HepG2 (cell line): ENCODE results near the gene ABHD6. TPM values are rescaled to one million over a fixed set of nuclear protein-coding genes. Genes with fewer than 3 reads are reported as not detected.

Experiments
- ATAC-seq: fragments of 200-7000 bp; cut with Tn5 transposase; 3 replicates; pipeline ENCODE4 v1.9.1; 2020; ENCODE audit warnings: mild to moderate bottlenecking, moderate library complexity
- BruUV-seq: library from RNA; stranded (reverse); fragments of 400-500 nt; replicated peaks from 2 replicates; lab custom pipeline; 2021; lab: Mats Ljungman, UMichigan
- CTCF ChIA-PET: fragments of 300-600 bp; formaldehyde crosslinking; extraction: SDS; loops from one replicate; lab custom pipeline; 2021; ENCODE audit warnings: low total read pairs, inconsistent platforms, low intra/inter-chr PET ratio; lab: Yijun Ruan, JAX
- POLR2A ChIA-PET: fragments of 350-600 bp; sonication (Branson Sonifier 250); formaldehyde crosslinking; loops from one replicate; lab custom pipeline; 2020; ENCODE audit warnings: antibody characterized with exemption, inconsistent platforms; lab: Yijun Ruan, JAX
- DNase-seq: peaks from one replicate; pipeline ENCODE4 v3.0.0-alpha.2; 2015; ENCODE audit warnings: low spot score
- FAIRE-seq: peaks from 3 replicates; lab custom pipeline; 2011; peaks lifted over from hg19 to GRCh38; lab: Jason Lieb, UNC
- H2AFZ ChIP-seq: one replicate; pipeline ENCODE4 v1.6.1; 2011; ENCODE audit warnings: low read length, inconsistent platforms
- H3K27ac ChIP-seq: fragments of 300-600 bp; 3 replicates; pipeline ENCODE4 v1.8.0; 2011; ENCODE audit warnings: mixed run types, mild to moderate bottlenecking, mixed read lengths, low read length, inconsistent platforms; ENCODE audit not compliant: insufficient read depth; ENCODE audit errors: extremely low read length
- H3K27me3 ChIP-seq, 2 experiments: fragments of 200-600 bp in 1 of 2; 2 replicates in 1 of 2; 3 replicates in 1 of 2; pipeline versions ENCODE4 v1.6.0 to v1.8.0; 2011; ENCODE audit warnings: low read length in 2 of 2, mild to moderate bottlenecking in 2 of 2, moderate library complexity in 2 of 2, inconsistent platforms in 1 of 2; ENCODE audit not compliant: insufficient read depth in 2 of 2, control insufficient read depth in 1 of 2
- H3K36me3 ChIP-seq, 2 experiments: fragments of 200-600 bp in 1 of 2; replicated peaks in 1 of 2; 2 replicates in 1 of 2; 3 replicates in 1 of 2; pipeline versions ENCODE4 v1.5.1 to v1.8.0; 2011; ENCODE audit warnings: low read length in 2 of 2, inconsistent platforms in 1 of 2; ENCODE audit not compliant: insufficient read depth in 2 of 2, control insufficient read depth in 1 of 2
- H3K4me1 ChIP-seq: 2 replicates; pipeline ENCODE4 v1.5.1; 2012; ENCODE audit warnings: low read length, inconsistent platforms; ENCODE audit not compliant: insufficient read depth
- H3K4me2 ChIP-seq: 2 replicates; pipeline ENCODE4 v1.6.0; 2011; ENCODE audit warnings: low read depth, low read length, inconsistent platforms
- H3K4me3 ChIP-seq, 3 experiments: fragments of 200-600 bp in 1 of 3; sonication (generic), shearing (Covaris generic) in 1 of 3; replicated peaks in 1 of 3; 2 replicates each; pipeline ENCODE4 v1.5.1; 2011 to 2016; ENCODE audit warnings: low read length in 3 of 3, inconsistent platforms in 2 of 3, low read depth in 2 of 3, mild to moderate bottlenecking in 2 of 3, control low read depth in 1 of 3, mixed read lengths in 1 of 3; ENCODE audit not compliant: insufficient read depth in 1 of 3
- H3K79me2 ChIP-seq: one replicate; pipeline ENCODE4 v1.6.1; 2011; ENCODE audit warnings: low read length, inconsistent platforms; ENCODE audit not compliant: insufficient read depth
- H3K9ac ChIP-seq: 2 replicates; pipeline ENCODE4 v1.6.0; 2011; ENCODE audit warnings: mild to moderate bottlenecking, low read depth, low read length, inconsistent platforms; ENCODE audit not compliant: insufficient read depth
- H3K9me3 ChIP-seq: 2 replicates; pipeline ENCODE4 v1.5.1; 2012; ENCODE audit warnings: mild to moderate bottlenecking, low read length
- H4K20me1 ChIP-seq: 2 replicates; pipeline ENCODE4 v1.6.0; 2011; ENCODE audit warnings: inconsistent platforms, mild to moderate bottlenecking, low read length, moderate library complexity; ENCODE audit not compliant: insufficient read depth
- AHDC1 ChIP-seq: sonication (generic); formaldehyde crosslinking; IDR thresholded peaks from 2 replicates; pipeline ENCODE4 v1.5.1; 2020; ENCODE audit warnings: mild to moderate bottlenecking, missing genetic modification reagents, borderline replicate concordance
- CENPX ChIP-seq: sonication (generic); formaldehyde crosslinking; IDR thresholded peaks from 2 replicates; pipeline ENCODE4 v1.9.0; 2021; ENCODE audit warnings: mild to moderate bottlenecking, missing genetic modification reagents, moderate library complexity
- FOXC1 ChIP-seq: sonication (generic); formaldehyde crosslinking; IDR thresholded peaks from 2 replicates; pipeline ENCODE4 v1.8.0; 2022; ENCODE audit warnings: mild to moderate bottlenecking, missing genetic modification reagents, borderline replicate concordance
- GATAD2A ChIP-seq: IDR thresholded peaks from 2 replicates; pipeline ENCODE4 v1.6.1; 2016
- MAFF ChIP-seq: IDR thresholded peaks from 2 replicates; pipeline ENCODE4 v1.6.1; 2011; ENCODE audit warnings: low read depth, low read length, improper control_type of control experiment
- MAX ChIP-seq: IDR thresholded peaks from 2 replicates; pipeline ENCODE4 v1.6.1; 2012; ENCODE audit warnings: inconsistent platforms
- NFE2 ChIP-seq: sonication (generic); formaldehyde crosslinking; IDR thresholded peaks from 2 replicates; pipeline ENCODE4 v1.4.0; 2020; ENCODE audit warnings: missing genetic modification reagents
- RBAK ChIP-seq: sonication (generic); formaldehyde crosslinking; IDR thresholded peaks from 2 replicates; pipeline ENCODE4 v1.5.1; 2020; ENCODE audit warnings: mild to moderate bottlenecking, missing genetic modification reagents
- SNAPC2 ChIP-seq: sonication (generic); formaldehyde crosslinking; IDR thresholded peaks from 2 replicates; pipeline ENCODE4 v1.8.1; 2022; ENCODE audit warnings: mild to moderate bottlenecking, missing genetic modification reagents
- SYNCRIP ChIP-seq: fragments of 200-400 bp; formaldehyde crosslinking; IDR thresholded peaks from 2 replicates; pipeline ENCODE4 v1.6.1; 2018; ENCODE audit warnings: mild to moderate bottlenecking, low read depth, low read length; ENCODE audit not compliant: insufficient read depth
- TEAD3 ChIP-seq: optimal IDR thresholded peaks from 2 replicates; pipeline ENCODE3; 2016; ENCODE audit warnings: borderline replicate concordance
- TRIM22 ChIP-seq: fragments of 450-650 bp; IDR thresholded peaks from 2 replicates; pipeline ENCODE4 v1.6.1; 2017
- ZBTB7A ChIP-seq: sonication (generic); formaldehyde crosslinking; IDR thresholded peaks from 2 replicates; pipeline ENCODE4 v1.8.0; 2022; ENCODE audit warnings: mild to moderate bottlenecking, missing genetic modification reagents
- ZFP37 ChIP-seq: sonication (generic); formaldehyde crosslinking; IDR thresholded peaks from 2 replicates; pipeline ENCODE4 v1.4.0; 2020; ENCODE audit warnings: missing genetic modification reagents, borderline replicate concordance
- ZFP41 ChIP-seq: sonication (generic); formaldehyde crosslinking; IDR thresholded peaks from 2 replicates; pipeline ENCODE4 v1.4.0; 2020; ENCODE audit warnings: mild to moderate bottlenecking, missing genetic modification reagents, borderline replicate concordance
- WGBS: methylation state at CpG from one replicate; pipeline ENCODE4 v1.1.6; 2017; ENCODE audit warnings: low lambda C conversion rate; 5-methylcytosine and 5-hydroxymethylcytosine counted together
- in situ Hi-C: cut with HindIII; loops from 2 replicates; pipeline ENCODE4 v1.10.0; 2017; ENCODE audit warnings: low pct_unique_long_range_greater_than_20kb; ENCODE audit not compliant: extremely low pct_ligation_motif_present
- intact Hi-C: fragments of 100-400 bp; cut with micrococcal nuclease; formaldehyde crosslinking; loops from one replicate; pipeline ENCODE4 v1.10.0; 2022; ENCODE audit not compliant: unreplicated experiment
- polyA plus RNA-seq, 8 experiments: library from polyadenylated mRNA; depleted of rRNA in 3 of 8; stranded (reverse) in 7 of 8; unstranded in 1 of 8; fragments of >200 nt; fragmentation: Illumina TruSeq in 4 of 8; extraction: Trizol in 4 of 8; gene quantifications; 2 replicates each; pipeline versions ENCODE4 v1.2.1 to v1.2.3, GENCODE V29; 2011 to 2016; ENCODE audit warnings: low read depth in 4 of 8, missing spikeins in 1 of 8, mixed read lengths in 1 of 8; ENCODE audit not compliant: insufficient read depth in 1 of 8
- total RNA-seq, 5 experiments: library from RNA; depleted of rRNA; stranded (reverse); fragments of >200 nt; fragmentation: Illumina TruSeq; extraction: Trizol; gene quantifications; 2 replicates each; pipeline ENCODE4 v1.2.3, GENCODE V29; 2016; ENCODE audit warnings: low read depth in 1 of 5

Gene ABHD6
- total and polyA plus RNA-seq, 2 of the 13 experiments (the other 11 are each of a cell fraction or from before 2014, with no cell fraction given), result 9.0 to 17.2 TPM

GRCh38 chr3:58329150-58329921 is 91.7 kb downstream of the ABHD6 start:
- no peaks in the 10 kb centered on the region; a peak in 1 of 5 replicates for H3K27me3 ChIP-seq
- BruUV-seq, result no TSS peak
- H3K4me2 ChIP-seq, result no peak overlapping the region
- peaks cover 55% of the 10 kb centered on the region for H3K4me1 ChIP-seq
- H4K20me1 ChIP-seq, result no peaks in the 10 kb centered on the region
- ChIA-PET CTCF (no interaction called here), POLR2A (no interaction called here)
- no peak overlapping the region for H2AFZ ChIP-seq
- H3K9me3 ChIP-seq, result no peaks in the 10 kb centered on the region
- peaks cover 7% of the 10 kb centered on the region for H3K79me2 ChIP-seq
- 66% methylated on average over 8 of the region's 8 CpGs for WGBS
- no peak for ATAC-seq
- no peak overlapping the region for H3K9ac ChIP-seq
- in situ Hi-C loops (loop anchor here (10.0 kb wide), 1 partner anchor 205 kb away; the partner anchor contains the start of gene ACOX2), intact Hi-C loops (no loop called here)
- no peak for DNase-seq
- no peaks in the 10 kb centered on the region for H3K36me3 ChIP-seq
- H3K27ac ChIP-seq, result no peak overlapping the region
- no peak overlapping the region for H3K4me3 ChIP-seq
- no peak for FAIRE-seq
- TF ChIP-seq AHDC1 (CRISPR knock-in tag) (no peak), ZFP41 (CRISPR knock-in tag) (no peak), SYNCRIP (no peak), RBAK (CRISPR knock-in tag) (no peak), GATAD2A (no peak), MAFF (no peak), FOXC1 (CRISPR knock-in tag) (no peak), SNAPC2 (CRISPR knock-in tag) (no peak), ZBTB7A (CRISPR knock-in tag) (no peak), NFE2 (CRISPR knock-in tag) (no peak), CENPX (no peak), TRIM22 (no peak), ZFP37 (CRISPR knock-in tag) (no peak), TEAD3 (CRISPR knock-in tag) (no peak), MAX (no peak)
